Fibroblast of the conjunctiva (primary cell): Measurements from ENCODE around the gene ZDHHC3.
"Not testable (repeated sequence)": the region's sequence is repeated elsewhere in the genome, so short reads cannot be mapped to it uniquely, and the experiment has no call there.

Experiments used
- DNase-seq: peaks from one replicate; pipeline ENCODE4 v3.0.0-alpha.2; 2010; ENCODE audit warnings: low read depth

The ZDHHC3 gene

DNA sequence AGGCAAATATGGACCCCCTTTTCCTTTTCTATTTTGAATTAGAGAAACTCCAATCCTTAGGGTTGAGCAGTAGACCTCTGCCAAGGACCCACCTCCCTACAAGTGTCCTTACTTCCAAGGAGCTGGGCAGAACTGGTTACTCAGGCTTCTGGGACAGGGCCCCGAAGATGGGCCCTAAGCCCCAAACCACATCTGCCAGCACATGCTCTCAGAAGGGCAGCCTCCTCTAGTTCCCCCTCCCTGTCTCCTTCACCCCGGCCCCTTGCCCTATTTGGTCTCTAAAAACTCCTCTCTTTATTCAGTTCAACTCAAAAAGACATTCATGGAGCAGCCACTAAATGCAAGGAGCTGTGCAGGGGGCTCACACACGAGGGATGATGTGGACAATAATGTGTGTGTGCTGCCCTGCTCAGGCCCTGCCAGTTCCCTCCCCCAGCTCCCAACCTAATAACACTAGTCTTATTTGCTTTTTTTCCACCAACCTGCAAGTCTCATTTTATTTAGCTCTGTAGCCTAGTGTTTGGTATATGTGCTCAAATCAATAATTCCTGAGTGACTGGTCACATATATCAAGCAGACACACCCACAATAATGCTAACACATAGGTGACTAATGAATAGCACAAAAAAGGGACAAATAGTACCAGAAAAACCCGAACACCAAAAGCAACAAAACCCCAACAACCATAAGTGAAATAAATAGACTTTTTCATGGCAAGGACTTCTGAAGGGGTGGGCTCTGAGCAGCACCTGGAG, 12.2 kb downstream of the ZDHHC3 start:
- DNase-seq, result no peak

DNA sequence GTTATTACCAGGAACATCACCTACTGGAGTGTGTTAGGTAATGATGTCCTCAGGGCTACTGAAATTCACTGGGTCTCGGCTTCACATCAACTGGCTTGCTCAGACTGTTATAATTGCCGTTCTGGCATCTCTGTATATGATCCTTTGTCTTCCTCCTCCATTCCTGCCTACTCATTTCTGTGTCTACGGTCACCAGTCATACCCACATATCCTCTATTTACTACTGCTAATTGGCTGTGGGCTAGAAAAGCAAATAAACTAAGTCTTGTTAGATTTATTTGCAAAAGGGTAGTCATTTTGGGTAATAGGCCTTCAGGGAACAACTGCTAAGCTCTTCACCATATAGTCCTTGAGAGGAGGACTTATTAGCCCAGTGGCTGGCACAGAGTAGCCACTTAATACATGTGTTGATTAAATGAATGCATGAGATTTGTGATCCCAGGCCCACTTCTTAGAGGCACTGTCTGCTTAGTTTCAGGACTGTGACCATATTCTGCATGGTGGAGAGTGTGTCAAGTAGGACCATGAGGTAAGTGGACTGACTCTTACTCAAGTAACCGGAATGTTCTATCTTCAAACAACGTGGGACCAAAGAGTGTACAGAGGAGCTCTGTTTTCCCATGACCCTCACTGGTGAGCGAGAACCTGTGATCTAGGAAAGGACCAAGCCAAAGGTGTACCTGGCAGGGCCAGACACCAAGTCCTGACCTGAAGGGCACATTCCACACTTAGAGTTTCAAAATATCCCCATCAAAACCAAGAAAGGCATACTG, 13.2 kb downstream of the ZDHHC3 start:
- DNase-seq, result no peak

DNA sequence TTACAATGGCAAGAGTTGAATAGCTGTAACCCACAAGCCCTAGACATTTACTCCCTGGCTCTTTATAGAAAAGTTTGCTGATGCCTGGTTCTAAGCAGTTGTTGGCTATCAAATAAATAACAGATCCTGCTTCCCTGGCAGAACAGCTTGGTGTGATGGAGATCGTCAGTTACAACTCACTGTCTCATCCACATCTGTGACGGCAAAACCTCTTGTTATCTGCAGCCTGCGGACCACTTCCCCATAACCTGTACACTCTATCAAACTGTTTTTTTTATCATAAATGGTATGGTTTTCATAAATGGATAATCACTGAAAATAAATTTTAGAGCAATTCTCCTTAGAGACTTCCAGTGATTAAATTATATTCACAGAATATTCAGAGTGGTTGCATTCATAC, 14.1 kb downstream of the ZDHHC3 start:
- no peak for DNase-seq

DNA sequence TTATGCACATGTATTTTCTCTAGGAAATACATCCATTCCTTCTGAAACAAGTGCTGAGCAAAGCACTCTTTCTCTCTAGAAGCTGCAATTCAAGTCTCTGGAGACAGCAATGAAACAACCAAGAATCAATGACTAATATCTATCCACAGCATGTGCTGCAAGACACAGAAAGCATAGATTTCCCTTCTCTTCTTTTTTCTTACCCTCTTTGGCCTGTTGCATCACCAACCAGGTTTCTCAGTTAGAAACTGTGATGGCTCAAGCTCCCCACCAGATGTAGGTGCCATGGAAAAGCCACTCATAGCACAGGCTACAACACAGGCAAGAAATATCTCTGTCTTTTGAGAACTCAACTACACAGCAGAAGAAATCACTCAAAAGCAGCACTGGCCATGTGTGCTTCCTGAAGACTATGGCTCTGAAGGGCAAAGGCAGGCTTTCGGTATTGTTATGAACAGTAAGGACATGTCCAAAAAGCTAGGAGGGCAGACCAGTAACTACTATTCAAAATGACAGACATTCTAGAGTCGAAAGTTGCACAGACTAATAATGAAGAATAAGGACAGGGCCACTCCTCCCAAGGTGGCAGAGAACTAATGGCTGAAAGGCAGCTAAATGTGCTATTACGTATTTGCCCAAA, 15.5 kb downstream of the ZDHHC3 start:
- peak; percentile 48 for DNase-seq

DNA sequence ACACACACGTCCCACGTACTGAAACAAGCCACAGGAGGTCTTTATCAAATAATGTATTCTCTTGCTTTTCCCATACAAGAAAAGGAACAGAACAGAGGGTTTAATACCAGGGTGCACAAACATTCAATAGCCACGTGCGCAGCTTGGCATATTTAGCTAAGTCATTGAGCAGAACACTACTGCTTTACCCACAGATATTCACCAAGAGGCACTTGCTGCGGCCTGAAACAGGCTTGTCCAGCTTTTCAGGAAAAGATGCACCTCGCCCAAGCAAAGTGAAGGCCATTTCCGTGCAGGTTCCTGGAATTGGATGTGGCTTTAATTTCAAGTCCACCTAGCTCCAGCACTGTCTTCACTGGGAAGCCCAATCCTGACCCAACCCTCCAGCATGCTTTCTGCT, 17.6 kb downstream of the ZDHHC3 start:
- DNase-seq, result no peak

DNA sequence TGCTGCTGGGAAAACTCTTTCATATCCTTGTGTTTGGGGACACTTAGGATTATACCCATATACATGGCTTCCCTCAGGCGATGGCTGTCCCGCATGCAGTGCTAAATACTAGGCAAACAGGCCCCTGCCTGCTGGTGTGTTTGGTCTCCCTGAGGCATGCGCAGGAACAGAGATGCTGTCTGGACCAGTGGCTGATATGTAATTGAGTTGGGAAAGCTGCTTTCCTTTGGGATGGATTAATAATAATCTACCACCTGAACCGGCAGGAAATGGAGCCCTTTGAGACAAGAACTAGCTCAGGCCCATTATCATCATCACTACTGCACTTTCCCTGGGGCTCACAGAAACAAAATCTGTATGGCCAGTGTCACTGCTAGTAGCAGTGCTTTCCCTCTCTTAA, 18.0 kb downstream of the ZDHHC3 start:
- no peak for DNase-seq

DNA sequence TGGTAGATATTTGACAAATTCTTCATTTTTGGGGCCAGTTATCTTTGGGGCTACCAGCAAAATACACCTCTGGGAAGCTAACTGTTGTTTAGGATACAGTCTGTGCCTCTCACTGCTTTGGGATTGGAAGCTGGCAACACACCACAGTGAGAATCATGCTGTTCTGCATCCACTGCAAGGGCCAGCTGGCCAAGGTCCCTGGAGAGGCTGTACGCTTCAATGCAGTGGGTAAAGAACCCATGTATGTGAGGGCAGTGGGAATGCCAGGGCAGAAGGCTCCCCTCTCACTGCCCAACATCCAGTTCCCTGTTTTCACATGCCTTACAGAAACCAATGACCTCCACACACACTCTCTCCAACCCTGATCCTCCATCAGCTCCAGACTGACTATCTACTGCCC, 20.1 kb downstream of the ZDHHC3 start:
- DNase-seq, result no peak

DNA sequence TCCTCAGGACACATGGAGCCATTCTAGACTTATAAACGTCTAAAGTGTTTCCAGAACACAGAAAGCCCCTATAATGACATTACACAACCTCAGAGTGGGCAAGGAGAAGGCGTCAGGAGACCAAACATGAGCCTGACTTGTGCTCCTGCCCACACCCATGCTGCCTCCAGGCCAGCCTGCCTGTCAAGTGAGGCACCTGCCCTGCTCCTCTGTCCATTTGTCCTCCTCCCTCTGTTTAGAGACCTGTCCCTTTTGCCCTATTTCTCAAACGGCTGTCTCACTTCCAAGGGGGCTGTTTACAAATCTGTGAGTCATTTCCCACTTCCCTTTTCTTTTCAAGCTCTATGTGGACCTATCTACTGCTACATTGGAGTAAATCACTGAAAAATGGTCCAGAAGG, 21.0 kb downstream of the ZDHHC3 start:
- no peak for DNase-seq

DNA sequence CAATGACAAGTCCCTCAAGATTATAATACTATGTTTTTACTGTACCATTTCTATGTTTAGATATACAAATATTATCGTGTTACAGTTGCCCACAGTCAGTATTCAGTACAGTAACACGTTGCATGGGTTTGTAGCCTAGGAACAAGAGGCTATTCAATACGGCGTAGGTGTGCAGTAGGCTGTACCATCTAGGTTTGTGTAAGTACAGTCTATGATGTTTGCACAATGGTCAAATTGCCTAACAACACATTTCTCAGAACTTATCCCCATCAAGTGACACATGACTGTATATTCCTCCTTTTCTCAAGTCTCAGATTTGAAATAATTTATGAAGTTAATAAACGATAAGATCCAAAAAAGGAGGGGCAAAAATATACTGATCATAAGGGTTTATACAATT, 21.7 kb downstream of the ZDHHC3 start:
- DNase-seq, result no peak

DNA sequence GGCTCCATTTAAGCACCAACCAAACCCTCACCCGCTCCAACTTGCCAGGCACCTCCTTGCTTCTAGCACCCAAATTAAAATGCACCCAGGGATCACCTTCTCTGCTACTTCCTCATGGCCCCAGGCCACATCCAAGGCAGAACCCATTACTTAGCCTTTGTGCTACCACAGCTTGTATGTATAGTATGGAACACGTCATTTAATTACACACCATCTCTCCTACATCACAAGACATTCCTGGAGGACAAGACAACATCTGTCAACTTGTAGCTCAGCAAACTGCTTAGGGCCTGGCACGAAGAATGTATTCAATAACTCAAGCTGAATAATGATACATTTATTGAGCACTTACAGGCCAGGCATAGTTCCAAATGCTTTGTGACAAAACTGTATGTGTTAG, 23.3 kb downstream of the ZDHHC3 start:
- DNase-seq, result no peak

DNA sequence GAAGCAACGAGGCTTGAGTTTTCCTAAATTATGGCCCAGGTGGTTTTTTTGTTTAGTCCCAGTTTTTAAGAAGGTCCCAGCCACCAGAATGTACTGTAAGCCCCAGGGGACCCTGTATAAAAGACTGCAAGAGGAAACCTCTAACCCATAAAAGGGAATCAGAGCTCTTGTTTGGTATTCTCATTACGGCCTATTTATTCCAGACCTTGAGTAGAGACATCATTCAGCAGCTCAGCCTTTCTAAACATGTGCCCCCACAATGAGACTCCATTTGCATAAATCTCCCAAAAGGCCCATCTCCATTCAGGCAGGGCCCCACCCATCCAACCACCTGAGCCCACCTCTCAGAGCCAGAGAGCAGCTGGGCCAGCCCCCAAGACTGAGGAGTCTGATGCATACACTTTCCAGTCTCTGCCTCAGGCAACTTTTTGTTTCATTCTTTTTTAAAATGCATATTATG, 25.7 kb downstream of the ZDHHC3 start:
- DNase-seq, result no peak

DNA sequence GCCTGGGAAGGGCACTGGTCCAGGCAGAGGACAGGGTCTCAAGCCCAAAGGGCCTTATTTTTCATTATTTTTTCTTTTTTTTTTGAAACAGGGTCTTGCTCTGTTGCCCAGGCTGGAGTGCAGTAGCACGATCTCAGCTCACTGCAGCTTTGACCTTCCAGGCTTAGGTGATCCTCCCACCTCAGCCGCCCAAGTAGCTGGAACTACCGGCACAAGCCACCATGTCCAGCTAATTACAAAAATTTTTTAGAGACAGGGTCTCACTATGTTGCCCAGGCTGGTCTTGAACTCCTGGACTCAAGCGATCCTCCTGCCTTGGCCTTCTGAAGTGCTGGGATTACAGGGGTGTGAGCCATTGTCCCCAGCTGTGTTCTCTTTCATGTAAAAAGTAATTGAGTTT, 26.2 kb downstream of the ZDHHC3 start:
- not testable (repeated sequence) for DNase-seq

DNA sequence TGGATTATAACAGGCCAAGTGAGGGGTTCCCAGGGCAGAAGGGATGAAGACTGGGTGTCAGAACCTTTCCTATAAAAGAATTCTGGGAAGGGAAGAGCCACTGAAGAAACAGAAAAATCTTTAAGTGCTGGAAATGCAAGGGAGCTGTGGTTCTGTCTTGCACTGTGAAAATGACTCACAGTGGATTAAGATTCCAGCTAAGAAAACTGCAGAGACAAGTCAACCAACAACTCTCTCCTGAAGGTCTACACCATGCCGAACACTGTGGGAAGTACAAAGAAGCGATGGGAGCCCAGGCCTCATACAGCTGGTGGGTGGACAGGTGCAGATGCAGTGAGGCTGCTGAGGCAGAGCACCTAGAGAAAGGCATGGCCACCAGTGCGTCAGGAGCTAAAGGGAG, 27.7 kb downstream of the ZDHHC3 start:
- DNase-seq, result no peak

DNA sequence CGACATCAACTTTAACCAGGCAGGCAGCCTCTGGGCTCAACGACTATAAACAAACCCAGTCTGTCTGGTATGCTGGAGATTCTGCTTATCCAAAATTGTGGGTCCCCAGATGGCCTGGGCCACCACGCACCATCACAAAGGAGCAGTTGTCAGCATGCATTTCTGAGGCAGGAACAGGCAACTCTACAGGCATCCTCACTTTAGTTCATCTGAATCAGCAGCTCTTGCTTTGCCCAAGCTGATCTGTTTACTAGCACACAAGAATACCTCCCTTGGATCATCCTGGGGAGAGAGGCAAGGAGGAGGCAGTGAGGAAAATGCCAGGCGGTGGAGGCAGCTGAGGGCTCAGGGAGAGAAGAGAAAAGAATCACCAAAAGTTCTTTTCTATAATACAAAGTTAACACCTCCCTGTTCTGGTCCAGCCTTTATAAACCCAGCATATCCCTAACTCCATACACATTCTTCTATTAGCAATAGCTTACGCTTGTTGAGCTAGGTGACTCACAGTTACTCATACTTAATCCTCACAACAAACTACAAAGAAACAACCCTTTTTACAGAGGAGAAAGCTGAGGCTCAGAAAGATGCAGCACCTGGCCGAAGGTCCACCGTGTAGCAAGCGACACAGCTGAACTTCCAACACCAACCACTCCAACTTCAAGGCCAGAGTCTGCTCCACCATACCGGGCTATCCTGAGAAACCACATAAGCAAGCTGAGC, 33.6 kb downstream of the ZDHHC3 start:
- no peak for DNase-seq

DNA sequence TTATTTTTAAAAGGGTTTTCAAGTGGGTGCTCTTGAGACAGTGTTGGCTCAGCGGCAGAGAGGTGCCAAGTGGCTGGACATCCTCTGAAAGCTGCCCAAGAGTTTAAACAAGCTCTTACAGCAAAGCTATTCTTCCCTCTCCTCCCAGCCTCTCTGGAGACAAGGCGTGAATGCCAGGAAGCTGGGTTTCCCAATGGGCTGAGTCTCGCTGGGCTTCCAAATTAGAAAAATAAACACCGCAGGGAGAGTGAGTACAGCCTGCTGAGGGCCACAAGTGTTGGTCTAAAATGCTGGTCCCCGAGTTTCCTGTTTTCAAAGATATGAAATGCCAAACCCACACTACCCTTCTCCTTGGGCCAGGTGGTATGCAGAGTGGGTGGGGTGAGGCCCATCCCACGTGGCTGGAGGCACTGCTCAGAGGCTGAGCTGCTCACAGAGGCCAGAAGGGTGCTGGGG, 36.4 kb downstream of the ZDHHC3 start:
- DNase-seq, result no peak

DNA sequence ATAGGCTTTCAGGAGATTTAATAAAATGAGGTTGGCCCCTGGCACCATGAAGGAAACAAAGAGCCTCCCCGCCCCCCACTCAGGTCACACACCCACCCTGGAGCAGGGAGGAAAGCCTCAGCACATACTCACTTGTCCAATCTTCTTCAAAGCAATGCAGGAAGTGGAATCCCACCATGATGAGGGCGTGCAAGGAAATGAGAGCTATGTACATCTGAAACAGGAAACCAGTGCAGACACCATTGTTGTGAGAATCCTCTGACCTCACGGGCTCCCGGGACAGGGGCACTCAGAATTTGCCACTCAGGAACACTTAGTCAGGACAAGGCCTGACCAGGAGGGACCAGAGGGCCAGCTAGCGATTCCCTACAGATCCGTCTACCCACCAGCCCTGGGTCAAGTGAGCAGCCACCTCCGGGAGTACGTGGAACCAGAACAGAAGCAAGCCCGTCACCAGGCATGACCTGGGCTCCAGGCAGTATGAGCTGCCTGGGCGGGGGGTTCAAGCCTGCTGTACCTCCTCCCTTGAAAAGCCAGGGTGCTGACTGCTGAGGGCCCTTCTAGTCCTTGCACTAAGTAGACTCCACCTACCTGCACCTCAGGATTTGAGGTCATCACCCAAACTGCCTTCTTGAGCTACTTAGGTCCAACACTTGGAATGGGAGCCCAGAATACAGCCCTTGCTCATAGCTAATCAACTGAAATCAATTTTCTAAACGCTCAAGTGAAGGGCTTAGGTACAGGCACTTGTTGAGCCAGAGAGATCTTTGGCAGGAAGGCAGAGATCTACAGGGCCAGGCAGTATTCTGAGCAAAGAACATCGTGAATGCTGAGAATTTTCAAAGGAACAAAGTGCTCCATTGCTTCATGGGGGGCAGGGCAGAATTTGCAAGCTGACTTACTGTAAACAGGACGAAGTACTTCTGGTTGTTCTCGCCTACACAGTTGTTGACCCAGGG, 42.7 kb downstream of the ZDHHC3 start:
- DNase-seq, result no peak

DNA sequence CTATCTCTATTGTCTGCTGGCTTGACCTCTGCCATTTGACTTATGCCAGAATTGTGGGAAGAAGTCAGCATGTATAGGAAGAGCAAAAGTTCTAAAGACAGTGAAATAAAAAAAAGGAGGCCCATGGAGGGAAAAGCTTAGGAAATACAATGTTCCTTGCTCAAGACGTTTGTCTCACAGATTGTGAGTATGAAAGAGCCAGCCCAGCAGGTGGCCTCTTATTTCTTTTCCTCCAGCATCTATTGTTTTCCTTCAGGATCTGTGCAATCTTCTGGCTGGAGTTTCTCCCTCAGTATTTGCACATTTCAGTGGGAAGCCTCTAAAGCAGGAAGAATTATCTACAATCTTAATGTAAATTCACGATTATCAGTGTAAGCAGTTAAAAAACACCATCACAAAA, 43.7 kb downstream of the ZDHHC3 start:
- no peak for DNase-seq

DNA sequence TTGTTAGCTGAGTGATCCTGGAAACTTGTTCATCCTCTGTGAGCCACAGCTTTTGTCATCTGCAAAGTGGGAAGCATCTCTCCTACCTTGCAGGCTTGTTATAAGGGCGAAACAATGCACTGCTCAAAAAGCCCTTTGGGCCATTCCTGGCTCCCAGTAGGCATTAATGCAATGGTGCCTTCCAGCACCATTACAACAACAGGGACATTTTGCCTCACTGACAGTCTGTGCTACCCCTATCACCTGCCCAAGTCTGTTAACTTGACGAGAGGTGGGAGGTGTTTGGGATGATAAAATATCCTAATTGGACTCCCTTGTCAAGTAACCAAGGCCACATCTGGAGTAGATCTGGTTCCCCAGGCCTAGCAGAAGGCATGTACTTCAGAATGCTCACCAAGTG, 44.2 kb downstream of the ZDHHC3 start:
- DNase-seq, result no peak

DNA sequence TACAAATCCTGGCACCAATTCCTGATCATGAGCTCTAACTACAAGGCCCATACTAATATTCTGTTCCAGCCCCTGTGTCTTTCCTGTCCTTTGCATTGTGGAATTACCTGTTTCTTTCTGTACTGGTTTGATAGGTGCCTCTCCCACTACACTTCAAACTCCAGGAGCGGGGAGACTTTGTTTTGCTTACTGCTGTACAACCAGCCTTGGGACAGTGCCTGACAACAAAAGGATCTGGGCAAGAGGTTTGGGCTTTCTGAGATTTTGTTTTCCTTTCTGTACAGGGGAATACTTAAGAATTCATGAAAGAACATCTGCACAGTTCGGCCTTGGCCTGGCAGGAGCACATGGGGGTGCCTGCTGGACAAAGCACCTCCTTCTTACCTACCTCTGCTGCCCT, 45.1 kb downstream of the ZDHHC3 start:
- DNase-seq, result no peak

DNA sequence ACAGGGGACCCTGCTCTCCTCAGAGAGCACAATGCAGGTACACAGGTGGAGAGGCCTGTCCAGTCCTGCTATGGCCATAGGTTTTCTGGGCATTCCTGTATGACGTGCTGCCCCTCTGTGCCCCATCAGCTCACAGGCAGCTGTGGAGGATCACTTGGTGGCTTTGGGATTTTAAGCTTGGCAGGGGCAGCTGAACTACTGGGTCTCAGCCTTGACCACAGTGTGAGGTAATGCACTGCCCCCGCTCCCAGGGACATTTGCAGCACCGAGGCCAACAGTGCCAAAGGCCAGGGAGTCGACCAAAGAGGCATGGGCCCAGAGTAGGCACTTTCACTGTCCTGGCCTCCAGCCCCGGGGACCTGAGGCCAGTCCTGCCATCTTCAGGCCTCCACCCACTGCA, 46.2 kb downstream of the ZDHHC3 start:
- DNase-seq, result no peak

DNA sequence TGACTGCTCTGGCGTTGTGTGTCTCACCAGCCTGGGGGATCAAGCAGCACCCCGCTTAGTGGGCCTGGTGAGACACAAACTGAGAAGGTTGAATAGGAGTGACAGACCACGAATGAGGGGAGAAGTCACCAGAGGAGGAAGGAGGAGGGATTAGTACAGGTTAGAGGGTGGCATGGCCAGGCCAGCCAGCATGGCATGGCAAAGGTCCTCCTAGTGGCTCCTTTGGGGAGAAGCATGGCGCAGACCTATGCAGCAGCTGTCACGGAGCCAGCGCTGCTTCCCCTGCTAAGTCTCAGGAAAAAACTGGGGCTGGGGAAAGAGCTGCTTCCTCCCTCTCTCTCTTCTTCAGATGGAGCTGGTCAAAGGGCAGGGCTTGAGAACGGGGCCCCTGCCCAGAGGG, 48.6 kb downstream of the ZDHHC3 start:
- no peak for DNase-seq
